HG03558 (cell line): ENCODE data around the gene JUN.
"Not testable (repeated sequence)": the region's sequence is repeated elsewhere in the genome, so short reads cannot be mapped to it uniquely, and the experiment has no call there.

ENCODE experiments used
- ATAC-seq: cut with Tn5 transposase; IDR thresholded peaks from one replicate; pipeline ENCODE4 v1.9.1; 2021; ENCODE audit warnings: moderate number of reproducible peaks; ENCODE audit not compliant: unreplicated experiment; ENCODE audit errors: extremely low read depth

Gene JUN

GRCh38 chr1:58809325-58810010 lies 25.6 kb upstream of the JUN start:
- no peak for ATAC-seq

- no peak for ATAC-seq
Observed at GRCh38 chr1:58808077-58808476, 24.2 kb upstream of the JUN start.

- ATAC-seq, result peak; percentile 42
Observed at GRCh38 chr1:58805716-58806571, 22.1 kb upstream of the JUN start.

- ATAC-seq, result no peak
Observed at GRCh38 chr1:58804853-58805565, 21.2 kb upstream of the JUN start.

- ATAC-seq, result no peak
Observed at GRCh38 chr1:58803858-58804257, 20.0 kb upstream of the JUN start.

- ATAC-seq, result no peak
Observed at GRCh38 chr1:58802640-58803399, 19.0 kb upstream of the JUN start.

- not testable (repeated sequence) for ATAC-seq
Observed at GRCh38 chr1:58801286-58801685, 17.4 kb upstream of the JUN start.

- no peak for ATAC-seq
Observed at GRCh38 chr1:58799650-58800049, 15.8 kb upstream of the JUN start.

GRCh38 chr1:58798910-58799442 lies 15.1 kb upstream of the JUN start:
- no peak for ATAC-seq

- ATAC-seq, result no peak
Observed at GRCh38 chr1:58796416-58796815, 12.6 kb upstream of the JUN start.

- ATAC-seq, result no peak
Observed at GRCh38 chr1:58794585-58794984, 10.7 kb upstream of the JUN start.

- ATAC-seq, result no peak
Observed at GRCh38 chr1:58792846-58793245, 9.0 kb upstream of the JUN start.

GRCh38 chr1:58791106-58791505 lies 7.3 kb upstream of the JUN start:
- ATAC-seq, result no peak

- ATAC-seq, result no peak
Observed at GRCh38 chr1:58789996-58790660, 6.3 kb upstream of the JUN start.

GRCh38 chr1:58789322-58789856 lies 5.5 kb upstream of the JUN start:
- ATAC-seq, result no peak

GRCh38 chr1:58788259-58788658 lies 4.4 kb upstream of the JUN start:
- ATAC-seq, result no peak

- ATAC-seq, result no peak
Observed at GRCh38 chr1:58786927-58787245, 3.0 kb upstream of the JUN start.

- no peak for ATAC-seq
Observed at GRCh38 chr1:58786184-58786926, 2.5 kb upstream of the JUN start.
